Subcutaneous abdominal adipose tissue (tissue), 5 donors: ENCODE measurements around the gene KIF13A.
"Not testable (repeated sequence)": the region's sequence is repeated elsewhere in the genome, so short reads cannot be mapped to it uniquely, and the experiment has no call there.

Experiments used
- H3K27ac ChIP-seq: one replicate; pipeline ENCODE4 v1.7.0; 2013; ENCODE audit warnings: low read depth, mild to moderate bottlenecking, inconsistent platforms, low read length, moderate library complexity
- H3K27me3 ChIP-seq, 5 donors: one replicate each; pipeline ENCODE4 v1.7.0; 2013; ENCODE audit warnings: low read length in 5 of 5, inconsistent platforms in 1 of 5; ENCODE audit not compliant: control insufficient read depth in 5 of 5, insufficient read depth in 4 of 5
- H3K36me3 ChIP-seq, 5 donors: one replicate each; pipeline ENCODE4 v1.7.0; 2013; ENCODE audit warnings: low read length in 5 of 5; ENCODE audit not compliant: control insufficient read depth in 5 of 5, insufficient read depth in 5 of 5
- H3K4me1 ChIP-seq, 5 donors: one replicate each; pipeline ENCODE4 v1.7.0; 2013; ENCODE audit warnings: low read length in 5 of 5, mild to moderate bottlenecking in 3 of 5, moderate library complexity in 1 of 5; ENCODE audit not compliant: control insufficient read depth in 5 of 5, insufficient read depth in 5 of 5
- H3K4me3 ChIP-seq, 5 donors: one replicate each; pipeline ENCODE4 v1.7.0; 2013; ENCODE audit warnings: low read length in 5 of 5, low read depth in 1 of 5
- H3K9ac ChIP-seq, 5 donors: one replicate each; pipeline ENCODE4 v1.7.0; 2013; ENCODE audit warnings: low read length in 5 of 5, mild to moderate bottlenecking in 4 of 5, moderate library complexity in 3 of 5
- H3K9me3 ChIP-seq, 5 donors: one replicate each; pipeline ENCODE4 v1.7.0; 2013; ENCODE audit warnings: low read length in 5 of 5; ENCODE audit not compliant: control insufficient read depth in 5 of 5
- donor health status: healthy.
- donor health status: healthy.
- donor health status: healthy.
- donor health status: healthy.
- donor health status: healthy.

The KIF13A gene

GRCh38 chr6:17857188-17857587 lies 130.2 kb downstream of the KIF13A start:
- H3K27ac ChIP-seq, H3K4me1 ChIP-seq, H3K9me3 ChIP-seq, H3K27me3 ChIP-seq, H3K36me3 ChIP-seq, H3K9ac ChIP-seq, H3K4me3 ChIP-seq: not testable (repeated sequence)

- no peak overlapping the region for H3K9ac ChIP-seq
- H3K27ac ChIP-seq, result no peak overlapping the region
- H3K4me1 ChIP-seq, result peaks cover 0 to 5% (median 0%) of the 10 kb centered on the region in 5 donors
- H3K4me3 ChIP-seq, result no peak overlapping the region
- peaks cover 5 to 12% (median 8%) of the 10 kb centered on the region in 5 donors for H3K36me3 ChIP-seq
- no peaks in the 10 kb centered on the region for H3K9me3 ChIP-seq
- no peaks in the 10 kb centered on the region for H3K27me3 ChIP-seq
Measured at GRCh38 chr6:17856306-17856705, 131.1 kb downstream of the KIF13A start.

- peaks cover 0 to 5% (median 0%) of the 10 kb centered on the region in 5 donors for H3K4me1 ChIP-seq
- H3K9ac ChIP-seq, result no peak overlapping the region
- H3K4me3 ChIP-seq, result no peak overlapping the region
- no peaks in the 10 kb centered on the region for H3K27me3 ChIP-seq
- peaks cover 11 to 17% (median 16%) of the 10 kb centered on the region in 5 donors for H3K36me3 ChIP-seq
- H3K27ac ChIP-seq, result no peak overlapping the region
- H3K9me3 ChIP-seq, result no peaks in the 10 kb centered on the region
Measured at GRCh38 chr6:17855381-17855780, 132.1 kb downstream of the KIF13A start.

- Histone ChIP-seq H3K36me3 (peaks cover 26 to 34% (median 33%) of the 10 kb centered on the region in 5 donors), H3K9me3 (no peaks in the 10 kb centered on the region), H3K4me1 (peaks cover 0 to 3% (median 0%) of the 10 kb centered on the region in 5 donors), H3K27ac (no peak overlapping the region), H3K27me3 (no peaks in the 10 kb centered on the region), H3K4me3 (no peak overlapping the region), H3K9ac (no peak overlapping the region)
Measured at GRCh38 chr6:17853533-17853932, 133.9 kb downstream of the KIF13A start.

GRCh38 chr6:17851720-17852161 lies 135.7 kb downstream of the KIF13A start:
- H3K27ac ChIP-seq, result no peak overlapping the region
- no peaks in the 10 kb centered on the region for H3K27me3 ChIP-seq
- H3K4me1 ChIP-seq, result no peaks in the 10 kb centered on the region
- H3K36me3 ChIP-seq, result peaks cover 30 to 44% (median 41%) of the 10 kb centered on the region in 5 donors
- no peak overlapping the region for H3K9ac ChIP-seq
- H3K9me3 ChIP-seq, result no peaks in the 10 kb centered on the region
- no peak overlapping the region for H3K4me3 ChIP-seq

GRCh38 chr6:17851001-17851719 lies 136.3 kb downstream of the KIF13A start:
- Histone ChIP-seq H3K4me3 (no peak overlapping the region), H3K27ac (no peak overlapping the region), H3K9me3 (no peaks in the 10 kb centered on the region), H3K27me3 (no peaks in the 10 kb centered on the region), H3K4me1 (no peaks in the 10 kb centered on the region), H3K36me3 (peaks cover 30 to 47% (median 44%) of the 10 kb centered on the region in 5 donors), H3K9ac (no peak overlapping the region)

DNA sequence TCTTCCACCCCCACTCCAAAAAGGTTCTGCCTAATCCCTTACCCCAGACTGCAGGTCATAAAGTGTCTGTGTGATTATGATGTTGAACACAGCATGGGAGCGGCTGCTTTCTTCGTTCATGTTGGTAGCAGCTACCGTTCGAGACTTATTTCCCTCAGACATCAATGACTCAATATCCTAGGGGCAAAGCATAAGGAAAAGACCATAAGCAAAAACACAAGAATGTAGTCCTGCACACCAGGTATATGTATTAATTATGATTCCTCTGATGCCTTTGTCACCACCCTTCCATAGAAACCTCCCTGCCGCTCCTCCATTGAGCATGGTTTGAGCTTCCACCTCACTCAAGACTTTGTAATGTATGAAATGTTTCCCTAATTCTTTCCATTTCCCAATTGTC lies 137.2 kb downstream of the KIF13A start:
- H3K27me3 ChIP-seq, result no peaks in the 10 kb centered on the region
- H3K4me1 ChIP-seq, result no peaks in the 10 kb centered on the region
- no peaks in the 10 kb centered on the region for H3K9me3 ChIP-seq
- H3K9ac ChIP-seq, result no peak overlapping the region
- peaks cover 30 to 54% (median 38%) of the 10 kb centered on the region in 5 donors for H3K36me3 ChIP-seq
- H3K4me3 ChIP-seq, result no peak overlapping the region
- H3K27ac ChIP-seq, result no peak overlapping the region

- H3K36me3 ChIP-seq, result peaks cover 37 to 58% (median 42%) of the 10 kb centered on the region in 5 donors
- no peaks in the 10 kb centered on the region for H3K27me3 ChIP-seq
- no peaks in the 10 kb centered on the region for H3K4me1 ChIP-seq
- H3K9ac ChIP-seq, result no peak overlapping the region
- H3K27ac ChIP-seq, result no peak overlapping the region
- H3K9me3 ChIP-seq, result no peaks in the 10 kb centered on the region
- H3K4me3 ChIP-seq, result no peak overlapping the region
Measured at GRCh38 chr6:17847203-17847760, 140.2 kb downstream of the KIF13A start.

DNA sequence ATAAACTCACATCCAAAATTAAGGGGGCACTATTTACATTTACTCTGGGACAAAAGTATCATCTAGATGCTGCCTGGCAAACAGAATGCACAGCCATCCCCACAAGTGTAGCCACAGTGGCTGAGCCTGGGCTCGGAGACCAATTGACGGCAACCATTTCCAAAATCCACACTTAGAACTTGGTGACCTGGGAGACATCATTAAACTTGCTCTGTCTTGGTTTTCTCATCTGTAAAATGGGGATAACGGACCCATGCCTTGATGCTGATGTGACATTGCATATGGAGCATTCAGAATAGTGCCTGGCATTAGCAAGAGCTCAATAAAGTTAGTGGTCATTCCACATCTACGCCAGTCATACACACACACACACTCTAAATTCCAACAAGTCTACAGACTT lies 140.7 kb downstream of the KIF13A start:
- Histone ChIP-seq H3K27me3 (no peaks in the 10 kb centered on the region), H3K4me3 (no peak overlapping the region), H3K9me3 (no peaks in the 10 kb centered on the region), H3K36me3 (peaks cover 37 to 58% (median 42%) of the 10 kb centered on the region in 5 donors), H3K4me1 (no peaks in the 10 kb centered on the region), H3K9ac (no peak overlapping the region), H3K27ac (no peak overlapping the region)

- Histone ChIP-seq H3K4me1 (no peaks in the 10 kb centered on the region), H3K4me3 (no peak overlapping the region), H3K36me3 (peaks cover 31 to 53% (median 40%) of the 10 kb centered on the region in 5 donors), H3K27me3 (no peaks in the 10 kb centered on the region), H3K27ac (no peak overlapping the region), H3K9ac (no peak overlapping the region), H3K9me3 (no peaks in the 10 kb centered on the region)
Measured at GRCh38 chr6:17845598-17845997, 141.8 kb downstream of the KIF13A start.
